GM18519 (cell line): Measurements from ENCODE around the gene ARID4B.
"Not testable (repeated sequence)": the region's sequence is repeated elsewhere in the genome, so short reads cannot be mapped to it uniquely, and the experiment has no call there.

Source experiments
- ATAC-seq: cut with Tn5 transposase; IDR thresholded peaks from one replicate; pipeline ENCODE4 v1.9.1; 2021; ENCODE audit warnings: mild to moderate bottlenecking, moderate library complexity; ENCODE audit not compliant: unreplicated experiment, low FRiP score

The ARID4B gene

DNA sequence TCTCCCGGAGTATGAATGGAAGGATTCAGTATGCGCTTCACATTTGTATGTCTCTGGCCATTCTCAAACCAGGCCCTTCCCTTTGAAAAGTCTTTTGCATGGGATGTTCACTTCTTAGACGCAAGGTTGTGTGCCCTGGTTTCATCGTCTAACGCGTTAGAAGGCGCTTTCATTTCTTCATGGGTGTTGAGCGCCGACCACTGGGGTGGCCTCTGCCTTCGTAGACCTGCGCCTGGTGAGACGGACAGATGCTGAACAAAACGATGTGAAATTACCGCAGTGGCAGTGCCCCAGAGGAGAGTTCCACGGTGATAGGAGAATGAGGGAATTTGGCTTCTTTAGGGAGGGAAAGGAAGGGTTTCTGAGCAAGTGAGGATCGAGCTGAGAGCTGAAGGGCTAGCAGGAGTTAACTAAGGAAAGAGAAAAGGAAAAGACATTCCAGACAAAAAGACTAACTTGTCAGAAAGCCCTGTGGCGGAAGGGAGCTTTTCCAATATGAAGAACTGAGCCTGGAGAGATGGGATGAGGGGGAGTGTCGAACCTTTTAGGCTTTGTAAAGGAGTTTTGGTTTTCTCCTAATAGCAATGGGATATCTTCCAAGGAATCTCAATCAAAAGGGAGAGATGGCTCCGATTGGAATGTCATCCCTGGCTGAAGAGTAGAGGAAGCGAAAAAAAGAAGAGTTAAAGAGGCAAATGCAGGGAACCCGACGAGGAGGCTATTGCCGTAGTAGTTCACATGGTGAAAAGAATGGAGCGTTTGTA is 1.3 kb upstream of the ARID4B start:
- no peak for ATAC-seq

DNA sequence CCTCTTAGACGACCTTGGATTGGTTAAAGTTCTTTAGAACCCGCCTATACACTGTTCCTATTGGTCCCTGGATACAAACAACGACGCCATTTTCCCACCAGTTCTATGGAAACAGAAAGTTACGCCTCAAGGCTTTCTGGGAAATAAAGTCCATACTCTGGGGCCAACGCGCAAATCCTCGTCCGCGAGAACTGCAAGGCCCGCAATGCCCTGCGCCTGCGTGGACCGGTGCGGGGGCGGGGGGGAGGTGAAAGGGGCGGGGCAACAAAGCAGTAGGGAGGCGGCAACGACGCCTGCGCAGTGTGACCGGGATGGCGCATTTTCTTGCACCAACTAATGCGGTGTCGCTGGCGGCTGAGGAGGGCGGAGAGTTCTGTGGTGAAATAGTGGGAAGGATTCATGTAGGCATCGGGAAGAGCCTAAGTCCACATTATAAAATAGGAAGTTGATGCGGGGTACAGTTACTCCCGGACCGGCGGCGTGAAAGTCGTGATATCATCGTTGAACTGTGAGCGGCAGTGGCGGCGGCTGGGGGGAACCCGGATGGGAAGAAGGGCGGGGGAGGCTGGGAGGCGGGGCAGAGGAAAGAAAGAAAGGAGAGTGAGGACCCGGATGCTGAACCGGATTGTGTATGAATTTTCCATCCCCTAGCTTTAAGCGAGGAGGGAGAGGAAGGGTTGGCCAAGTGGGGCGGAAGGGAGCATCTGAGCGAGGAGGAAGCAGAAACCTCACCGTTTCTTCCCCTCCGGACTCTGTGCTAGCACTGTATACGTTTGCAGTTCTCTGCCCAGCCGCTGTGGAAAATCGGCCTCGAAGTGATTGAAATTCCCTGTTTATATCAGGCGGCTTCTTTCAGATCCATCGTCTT is 526 bp upstream of the ARID4B start, which contains the start of gene GGPS1:
Gene GGPS1 (plus strand): TSS at position 300 of the 868 bp plus-strand sequence. CDS start 6,695 bp downstream, outside the sequence.
- ATAC-seq, result peak; percentile 63

DNA sequence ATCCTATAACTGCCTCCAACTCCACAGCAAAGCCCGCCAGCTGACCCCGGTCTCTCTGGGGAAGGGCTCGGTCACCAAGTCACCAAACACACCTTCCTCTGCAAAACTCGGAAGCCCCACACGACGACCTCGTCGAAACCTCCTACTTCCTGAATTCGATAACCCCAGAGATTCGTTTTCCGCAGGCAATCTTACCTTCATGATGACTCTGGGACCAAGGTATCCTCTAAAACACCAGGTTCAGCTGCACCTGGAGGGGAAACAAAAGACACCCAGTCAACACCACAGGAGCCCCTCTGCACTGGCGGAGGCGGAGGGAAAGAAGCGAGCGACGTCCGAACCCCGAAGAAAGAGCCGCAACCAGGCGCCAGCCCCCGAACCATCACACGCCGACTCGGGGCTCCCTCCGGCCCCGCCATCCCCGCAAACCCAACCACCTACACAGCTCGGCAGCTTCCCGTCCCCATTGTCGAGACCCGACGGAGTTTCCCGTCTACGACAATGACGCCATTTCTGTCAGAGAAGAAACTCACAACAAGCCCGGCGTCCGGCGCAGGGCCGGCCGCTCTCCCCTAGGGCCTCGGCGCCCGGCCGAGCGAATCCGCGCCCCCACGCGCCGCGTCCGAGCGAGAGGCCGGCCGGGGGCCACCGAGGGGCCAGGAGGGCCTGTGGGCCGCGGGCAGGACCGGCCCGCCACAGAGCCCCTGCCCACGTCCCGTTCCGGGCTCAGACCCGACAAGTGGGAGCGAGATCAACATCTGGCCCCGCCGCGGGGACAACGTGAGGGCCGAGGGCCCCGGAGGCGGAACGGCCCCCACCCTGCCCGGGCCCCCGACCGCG is 1.0 kb downstream of the ARID4B start:
- ATAC-seq, result peak; percentile 21

DNA sequence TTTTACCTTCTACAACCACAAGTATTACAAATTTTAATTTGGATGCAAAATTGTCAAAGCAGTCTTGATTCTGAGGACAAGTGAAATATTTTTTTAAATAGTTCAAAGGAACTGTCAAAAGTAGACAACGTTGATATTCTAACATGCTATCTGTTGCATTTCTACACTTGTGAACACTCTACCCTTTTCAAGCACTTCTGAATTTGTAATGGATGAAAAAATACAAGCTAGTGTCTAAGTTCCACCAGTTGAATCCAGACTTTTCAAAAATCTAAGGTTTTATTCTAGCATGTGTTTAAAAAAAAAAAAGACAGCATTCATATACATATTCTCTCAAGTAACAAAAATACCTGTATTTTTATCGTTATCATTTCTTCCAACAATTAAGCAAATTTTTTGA is 2.1 kb downstream of the ARID4B start:
- no peak for ATAC-seq

DNA sequence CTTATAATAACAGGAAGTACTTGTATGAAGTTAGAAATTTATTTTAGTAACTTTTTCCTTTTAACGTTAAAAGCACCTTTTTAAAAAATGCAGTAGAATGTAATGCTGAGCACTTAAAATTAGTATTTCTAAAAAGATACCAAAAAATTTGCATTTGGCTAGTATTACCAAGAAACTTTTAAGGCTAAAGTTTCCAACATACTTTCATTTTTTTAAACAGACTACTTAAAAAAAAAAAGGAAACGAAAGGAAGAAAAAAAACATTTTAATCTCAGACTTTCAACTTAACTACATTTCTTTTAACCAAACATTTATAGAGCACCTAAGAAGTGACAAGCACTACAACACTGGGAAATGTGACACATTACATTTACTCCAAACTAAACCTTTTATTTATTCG is 2.8 kb downstream of the ARID4B start:
- ATAC-seq, result no peak

DNA sequence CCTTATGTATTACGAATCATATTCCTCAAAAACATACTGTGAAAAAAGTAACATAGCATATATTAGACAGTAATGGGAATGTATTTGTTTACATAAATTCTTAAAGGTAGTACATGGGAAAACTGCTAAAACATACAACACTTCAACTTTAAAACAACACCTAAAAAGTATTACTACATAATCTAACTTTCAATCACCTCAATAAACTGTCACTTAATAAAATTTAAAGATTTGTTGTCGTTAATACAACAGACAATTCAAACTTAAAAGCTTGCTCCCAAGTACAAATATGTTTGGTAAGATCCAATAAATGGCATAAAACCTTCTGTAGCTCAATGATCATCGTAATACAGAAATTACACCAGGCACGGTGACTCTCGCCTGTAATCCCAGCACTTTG is 3.7 kb downstream of the ARID4B start:
- no peak for ATAC-seq

DNA sequence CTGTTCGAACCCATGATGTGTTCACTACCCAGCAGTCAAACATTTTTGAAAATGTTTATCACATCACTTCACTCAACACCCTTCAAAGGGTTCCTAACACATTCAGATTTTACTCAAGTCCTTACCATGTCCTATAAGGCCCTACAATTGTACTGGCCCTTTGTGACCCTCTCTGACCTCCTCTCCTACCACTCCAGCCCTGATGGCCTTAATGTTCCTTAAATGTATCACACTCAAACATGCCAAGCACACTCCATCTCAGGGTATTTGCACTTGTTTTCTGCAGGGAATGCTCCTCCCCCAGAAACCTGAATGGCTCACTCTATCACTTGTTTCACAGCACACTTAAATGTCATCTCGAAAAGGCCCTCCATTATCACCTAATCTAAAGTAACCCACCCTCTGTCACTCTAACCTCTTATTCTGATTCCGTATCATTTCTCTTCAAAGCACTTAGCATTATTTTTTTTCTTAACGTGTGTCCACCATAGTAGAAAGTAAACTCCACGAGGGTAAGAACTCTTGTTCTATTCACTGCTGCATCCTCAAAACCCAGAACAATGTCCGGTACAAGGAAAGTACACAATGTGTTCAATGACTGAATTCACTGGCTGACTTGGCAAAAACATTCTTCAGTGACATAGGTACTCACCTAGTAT is 7.3 kb downstream of the ARID4B start:
- ATAC-seq, result no peak

DNA sequence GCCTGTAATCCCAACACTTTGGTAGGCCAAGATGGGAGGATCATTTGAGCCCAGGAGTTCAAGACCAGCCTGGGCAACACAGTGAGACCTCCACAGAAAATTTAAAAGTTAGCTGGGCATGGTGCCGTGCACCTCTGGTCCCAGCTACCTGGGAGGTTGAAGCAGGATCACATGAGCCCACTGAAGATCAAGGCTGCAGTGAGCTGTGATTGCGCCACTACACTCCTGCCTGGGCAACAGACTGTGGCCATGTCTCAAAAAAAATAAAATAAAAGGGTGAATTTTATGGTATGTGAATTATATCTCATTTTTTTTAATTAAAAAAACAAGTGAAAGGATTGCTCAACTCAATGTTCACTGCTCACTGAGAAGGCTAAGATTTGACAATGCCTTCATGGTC is 8.7 kb downstream of the ARID4B start:
- ATAC-seq, result no peak

DNA sequence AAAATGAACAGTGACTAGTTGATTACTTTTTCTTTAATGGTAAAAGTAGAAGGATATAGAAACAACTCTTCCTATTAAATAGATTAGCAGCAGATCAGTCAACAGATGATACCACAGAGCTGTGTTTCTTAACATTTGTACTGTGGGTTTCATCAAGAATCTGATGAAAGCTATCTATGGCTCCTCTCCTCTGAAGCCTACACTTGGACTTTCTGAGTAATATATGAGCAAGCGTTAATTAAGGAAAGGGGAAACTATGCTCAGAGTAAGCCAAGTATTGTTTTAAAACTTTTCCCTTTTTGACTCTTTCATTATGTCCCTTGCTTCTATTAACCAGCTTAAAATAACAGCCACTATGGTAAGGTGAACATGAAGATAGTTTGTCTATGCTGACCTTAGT is 10.8 kb downstream of the ARID4B start:
- ATAC-seq, result no peak

DNA sequence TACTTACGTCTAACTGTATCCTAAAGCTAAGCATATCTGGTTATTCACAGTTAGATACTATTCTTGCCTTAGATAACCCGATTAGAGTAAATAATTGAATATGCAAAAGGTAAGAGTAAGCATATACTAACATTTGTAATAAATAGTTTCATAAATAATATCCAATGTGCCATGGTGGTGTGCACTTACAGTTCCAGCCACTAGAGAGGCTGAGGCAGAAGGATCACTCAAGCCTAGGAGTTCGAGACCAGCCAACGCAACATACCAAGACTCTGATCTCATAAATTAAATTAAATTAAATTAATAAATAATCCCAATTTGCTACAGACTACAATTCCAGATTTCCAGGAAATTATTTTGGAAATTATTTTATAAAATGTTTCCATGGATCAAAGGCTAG is 12.2 kb downstream of the ARID4B start:
- no peak for ATAC-seq

DNA sequence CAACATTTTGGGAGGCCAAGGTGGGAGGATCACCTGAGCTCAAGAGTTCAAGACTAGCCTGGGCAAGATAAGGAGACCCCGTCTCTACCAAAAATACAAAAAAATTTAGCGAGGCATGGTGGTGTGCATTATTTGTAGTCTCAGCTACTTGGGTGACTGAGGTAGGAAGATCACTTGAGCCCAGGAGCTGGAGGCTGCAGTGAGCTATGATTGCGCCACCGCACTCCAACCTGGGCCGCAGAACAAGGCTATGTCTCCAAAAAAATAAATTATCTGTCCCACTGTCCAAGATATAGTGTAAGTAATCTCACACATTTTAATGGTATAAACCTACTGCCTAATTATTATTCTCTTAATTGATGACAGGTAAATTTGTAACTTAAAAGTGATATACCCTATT is 12.8 kb downstream of the ARID4B start:
- ATAC-seq, result no peak

DNA sequence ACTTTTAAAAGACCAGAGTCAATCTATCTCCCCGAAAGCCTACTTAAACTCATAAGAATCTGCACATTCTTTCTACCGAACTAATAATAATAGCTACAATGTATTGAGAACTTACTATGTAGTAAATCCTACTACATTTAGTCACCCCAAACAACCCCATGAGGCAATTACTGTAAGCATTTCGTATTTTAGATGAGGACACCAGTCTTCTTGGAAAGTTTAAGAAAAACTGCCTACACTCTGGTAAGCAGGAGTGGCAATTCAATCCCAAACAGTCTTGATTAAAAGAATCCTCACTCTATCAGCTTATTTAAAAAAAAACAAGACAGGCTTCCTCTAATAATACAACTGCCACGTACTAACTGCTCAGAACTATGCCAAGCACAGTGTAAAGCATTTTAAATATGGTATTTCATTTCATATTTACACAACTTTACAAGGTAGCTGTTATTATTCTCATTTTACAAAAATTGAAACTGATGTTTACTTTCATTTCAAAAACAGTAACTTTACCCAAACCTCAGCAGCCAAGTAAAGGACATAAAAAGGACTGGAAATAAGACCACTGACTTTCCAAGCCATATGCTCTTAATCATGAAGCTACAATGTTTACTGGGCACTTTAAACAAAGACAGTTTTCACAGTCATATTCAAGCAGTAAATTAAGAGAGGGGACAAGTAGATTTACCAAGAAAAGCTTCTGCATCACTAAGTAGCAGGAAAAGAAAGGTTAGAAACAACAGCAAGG is 13.9 kb downstream of the ARID4B start:
- no peak for ATAC-seq

DNA sequence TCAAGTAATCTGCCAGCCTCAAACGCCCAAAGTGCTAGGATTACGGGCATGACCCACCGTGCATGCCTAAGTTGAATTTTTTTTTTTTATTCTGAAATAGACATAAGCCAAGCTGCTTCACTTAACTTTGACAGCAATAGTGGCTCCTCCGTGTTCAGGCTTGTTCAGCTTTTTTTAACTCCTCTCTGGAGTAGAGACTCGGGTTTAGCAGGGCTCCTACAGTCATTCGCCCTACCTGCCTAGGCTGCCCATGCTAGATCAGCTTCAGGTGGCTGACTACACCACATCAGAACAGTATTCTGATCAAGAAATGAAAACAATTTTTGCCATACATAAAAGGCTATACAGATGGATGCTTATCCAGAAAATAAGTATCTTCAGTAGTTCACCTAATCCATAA is 14.7 kb downstream of the ARID4B start:
- no peak for ATAC-seq

DNA sequence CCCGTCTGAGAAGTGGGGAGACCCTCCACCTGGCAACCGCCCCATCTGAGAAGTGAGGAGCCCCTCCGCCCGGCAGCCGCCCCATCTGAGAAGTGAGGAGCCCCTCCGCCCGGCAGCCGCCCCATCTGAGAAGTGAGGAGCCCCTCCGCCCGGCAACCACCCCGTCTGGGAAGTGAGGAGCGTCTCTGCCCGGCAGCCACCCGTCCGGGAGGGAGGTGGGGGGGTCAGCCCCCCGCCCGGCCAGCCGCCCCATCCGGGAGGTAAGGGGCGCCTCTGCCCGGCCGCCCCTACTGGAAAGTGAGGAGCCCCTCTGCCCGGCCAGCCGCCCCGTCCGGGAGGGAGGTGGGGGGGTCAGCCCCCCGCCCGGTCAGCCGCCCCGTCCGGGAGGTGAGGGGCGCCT is 18.8 kb downstream of the ARID4B start:
- not testable (repeated sequence) for ATAC-seq

DNA sequence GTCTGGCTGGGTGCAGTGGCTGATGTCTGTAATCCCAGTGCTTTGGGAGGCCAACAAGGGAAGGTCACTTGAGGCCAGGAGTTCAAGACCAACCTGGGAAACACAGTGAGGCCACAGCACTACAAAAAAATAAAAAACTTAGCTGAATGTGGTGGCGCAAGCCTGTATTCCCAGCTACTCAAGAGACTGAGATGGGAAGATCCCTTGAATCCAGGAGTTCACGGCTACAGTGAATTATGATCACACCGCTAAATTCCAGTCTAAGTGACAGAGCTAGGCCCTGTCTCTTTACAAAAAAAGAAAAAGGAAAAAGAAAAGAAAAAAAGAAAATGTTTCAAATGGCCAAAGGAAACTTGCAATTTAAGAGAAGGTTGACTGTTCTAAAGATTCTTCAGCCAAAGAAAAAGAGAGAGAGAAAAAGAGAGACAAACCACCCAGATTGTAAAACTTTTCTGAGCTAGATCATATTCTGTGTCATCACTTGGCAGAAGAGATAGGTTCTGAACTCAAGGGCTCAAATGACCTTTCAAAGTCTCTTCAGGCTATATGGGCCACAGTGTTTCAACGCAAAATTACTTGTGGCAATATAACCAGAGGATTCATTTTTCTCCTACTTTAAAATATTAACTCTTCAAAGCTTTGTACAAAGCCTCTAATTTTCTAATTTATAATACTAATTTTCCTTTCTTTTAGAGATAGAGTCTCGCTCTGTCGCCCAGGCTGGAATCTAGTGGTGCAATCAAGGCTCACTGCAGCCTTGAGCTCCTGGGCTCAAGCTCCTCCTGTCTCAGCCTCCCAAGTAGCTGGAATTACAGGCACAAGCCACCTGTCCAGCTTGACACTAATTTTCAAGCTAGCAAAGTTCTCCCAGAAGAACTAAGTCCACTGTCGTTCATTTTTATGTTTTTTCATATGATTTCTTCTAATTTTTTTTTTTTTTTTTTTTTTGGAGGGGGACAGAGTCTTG is 20.5 kb downstream of the ARID4B start:
- no peak for ATAC-seq

DNA sequence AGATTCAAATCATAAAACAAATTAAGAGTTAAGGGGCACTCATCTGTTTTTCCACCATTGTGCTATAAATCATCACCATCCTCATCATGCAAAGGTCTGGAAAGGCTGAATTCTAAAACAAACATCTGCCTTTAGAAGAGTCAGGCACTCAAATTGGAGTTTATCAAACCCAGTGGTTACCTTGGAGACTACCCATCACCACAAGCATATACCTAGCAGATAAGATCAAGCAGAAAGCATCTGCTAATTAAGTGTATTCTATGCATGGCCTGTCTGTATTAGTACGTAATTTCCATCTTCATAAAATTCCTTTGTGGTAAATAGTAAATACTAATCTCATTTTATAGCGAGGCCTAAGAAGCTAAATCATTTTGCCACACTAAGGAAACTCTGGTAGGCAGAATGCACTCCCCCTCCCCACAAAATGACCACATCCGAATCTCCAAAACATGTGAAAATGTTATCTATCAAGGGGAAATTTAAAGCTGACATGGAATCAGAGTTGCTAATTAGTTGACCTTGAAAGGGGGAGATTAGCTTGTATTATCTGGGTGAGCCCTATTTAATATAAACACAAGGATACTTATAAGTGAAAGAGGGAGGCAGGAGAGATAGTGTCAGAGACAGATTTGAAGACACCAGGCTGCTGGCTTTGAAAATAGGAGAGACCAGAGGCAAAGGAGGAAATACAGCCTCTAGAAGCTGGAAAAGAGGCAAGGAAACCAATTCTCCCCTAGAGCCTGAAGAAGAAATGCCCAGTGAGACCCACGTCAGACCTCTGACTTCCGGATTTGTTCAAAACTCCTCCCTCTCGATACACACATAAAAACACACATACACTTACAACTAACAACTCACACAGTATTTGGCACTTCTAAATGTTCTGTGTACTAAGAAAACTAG is 23.2 kb downstream of the ARID4B start:
- ATAC-seq, result no peak

DNA sequence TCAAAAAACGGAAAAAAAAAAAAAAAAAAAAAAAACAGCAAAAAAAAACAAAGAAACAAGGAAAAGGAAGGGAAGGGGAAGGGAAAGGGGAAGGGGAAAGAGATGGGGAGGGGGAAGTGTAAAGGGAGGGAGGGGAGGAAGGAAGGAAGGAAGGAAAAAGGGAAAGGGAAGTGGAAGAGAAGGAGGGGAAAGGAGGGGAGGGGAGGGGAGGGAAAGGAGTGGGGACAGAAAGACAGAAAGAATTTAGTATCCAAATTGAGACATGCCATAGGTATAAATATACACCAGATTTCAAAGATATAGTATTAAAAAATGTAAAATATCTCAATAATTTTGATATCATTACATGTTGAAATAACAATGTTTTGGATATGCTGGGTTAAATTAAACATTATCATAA is 25.8 kb downstream of the ARID4B start:
- ATAC-seq, result no peak
